SK-N-SH (cell line): ENCODE results near the gene PRC1. TPM values are rescaled to one million over a fixed set of nuclear protein-coding genes. Genes with fewer than 3 reads are reported as not detected.

ENCODE experiments used
- CTCF ChIA-PET: fragments of 300-600, 350-600 bp; formaldehyde crosslinking; extraction: SDS; loops from one replicate; lab custom pipeline; 2021; lab: Yijun Ruan, JAX
- POLR2A ChIA-PET: fragments of 350-600 bp; sonication (Branson Sonifier 250); formaldehyde crosslinking; extraction: SDS; loops from one replicate; lab custom pipeline; 2020; ENCODE audit warnings: antibody characterized with exemption, inconsistent platforms; lab: Yijun Ruan, JAX
- DNase-seq: peaks from one replicate; pipeline ENCODE4 v3.0.0; 2012
- H2AFZ ChIP-seq: fragments of 200-600 bp; sonication (generic); 2 replicates; pipeline ENCODE4 v1.8.1; 2016; ENCODE audit warnings: antibody characterized with exemption, mild to moderate bottlenecking, low read depth
- H3F3A ChIP-seq: fragments of 200-600 bp; sonication (generic); replicated peaks from 2 replicates; pipeline ENCODE3; 2016; ENCODE audit warnings: antibody characterized with exemption, mild to moderate bottlenecking; ENCODE audit not compliant: insufficient read depth
- H3K27ac ChIP-seq, 2 experiments: fragments of 200-500 bp in 1 of 2; fragments of 200-600 bp in 1 of 2; sonication (Bioruptor generic) in 1 of 2; sonication (generic), shearing (Covaris generic) in 1 of 2; 2 replicates each; pipeline versions ENCODE4 v1.5.1 to v1.6.1; 2014 to 2016; ENCODE audit warnings: low read depth in 2 of 2, inconsistent platforms in 1 of 2, low read length in 1 of 2, mild to moderate bottlenecking in 1 of 2, mixed read lengths in 1 of 2
- H3K27me3 ChIP-seq: fragments of 200-600 bp; sonication (generic), shearing (Covaris generic); 2 replicates; pipeline ENCODE4 v1.6.1; 2016; ENCODE audit warnings: mixed run types; ENCODE audit not compliant: insufficient read depth
- H3K36me3 ChIP-seq, 2 experiments: fragments of 200-500 bp in 1 of 2; fragments of 200-600 bp in 1 of 2; sonication (Bioruptor generic) in 1 of 2; sonication (generic) in 1 of 2; replicated peaks in 1 of 2; 2 replicates each; pipeline versions ENCODE3 to v1.5.1; 2014 to 2016; ENCODE audit warnings: low read length in 1 of 2, mild to moderate bottlenecking in 1 of 2; ENCODE audit not compliant: insufficient read depth in 2 of 2, control insufficient read depth in 1 of 2
- H3K4me1 ChIP-seq, 2 experiments: fragments of 200-500 bp in 1 of 2; fragments of 200-600 bp in 1 of 2; sonication (Bioruptor generic) in 1 of 2; sonication (generic), shearing (Covaris generic) in 1 of 2; 2 replicates each; pipeline versions ENCODE4 v1.5.1 to v1.6.1; 2014 to 2016; ENCODE audit warnings: low read depth in 1 of 2, low read length in 1 of 2, mixed run types in 1 of 2; ENCODE audit not compliant: insufficient read depth in 2 of 2, control insufficient read depth in 1 of 2
- H3K4me2 ChIP-seq: fragments of 200-600 bp; sonication (generic), shearing (Covaris generic); 2 replicates; pipeline ENCODE4 v1.6.1; 2017; ENCODE audit warnings: mixed run types
- H3K4me3 ChIP-seq, 2 experiments: fragments of 200-500 bp in 1 of 2; fragments of 200-600 bp in 1 of 2; sonication (Bioruptor generic) in 1 of 2; sonication (generic), shearing (Covaris generic) in 1 of 2; 2 replicates each; pipeline versions ENCODE4 v1.5.1 to v1.8.1; 2014 to 2016; ENCODE audit warnings: low read depth in 2 of 2, inconsistent platforms in 1 of 2, low read length in 1 of 2, mild to moderate bottlenecking in 1 of 2, mixed read lengths in 1 of 2, moderate library complexity in 1 of 2
- H3K79me2 ChIP-seq: fragments of 200-600 bp; sonication (generic); 2 replicates; pipeline ENCODE4 v1.8.1; 2017; ENCODE audit warnings: mild to moderate bottlenecking; ENCODE audit not compliant: insufficient read depth
- H3K9ac ChIP-seq: fragments of 200-600 bp; sonication (generic); 2 replicates; pipeline ENCODE4 v1.6.1; 2017; ENCODE audit warnings: mixed run types
- H3K9me2 ChIP-seq: fragments of 200-600 bp; sonication (generic); 2 replicates; pipeline ENCODE4 v1.6.1; 2017; ENCODE audit warnings: mixed run types
- H3K9me3 ChIP-seq: fragments of 200-600 bp; sonication (generic); 2 replicates; pipeline ENCODE4 v1.6.1; 2017; ENCODE audit warnings: mixed run types, mild to moderate bottlenecking, moderate library complexity
- H4K20me1 ChIP-seq: fragments of 200-600 bp; sonication (generic); 2 replicates; pipeline ENCODE4 v1.6.1; 2017; ENCODE audit warnings: mild to moderate bottlenecking, mixed run types; ENCODE audit not compliant: insufficient read depth
- CHD2 ChIP-seq: fragments of 150-350 bp; IDR thresholded peaks from 2 replicates; pipeline ENCODE4 v1.6.1; 2018; ENCODE audit warnings: low read length; ENCODE audit not compliant: partially characterized antibody
- FOXJ3 ChIP-seq: sonication (generic); formaldehyde crosslinking; IDR thresholded peaks from 2 replicates; pipeline ENCODE4 v1.5.1; 2020; ENCODE audit warnings: mild to moderate bottlenecking, missing genetic modification reagents
- GABPA ChIP-seq: IDR thresholded peaks from 2 replicates; pipeline ENCODE4 v1.4.0; 2012; ENCODE audit warnings: low read depth, mild to moderate bottlenecking
- GATA2 ChIP-seq: sonication (generic); formaldehyde crosslinking; IDR thresholded peaks from 2 replicates; pipeline ENCODE4 v1.5.0; 2020; ENCODE audit warnings: mild to moderate bottlenecking, missing genetic modification reagents
- MEF2A ChIP-seq: IDR thresholded peaks from 2 replicates; pipeline ENCODE4 v1.4.0; 2012; ENCODE audit warnings: low read depth, borderline replicate concordance
- MXI1 ChIP-seq: IDR thresholded peaks from 2 replicates; pipeline ENCODE4 v1.6.1; 2012; ENCODE audit warnings: mild to moderate bottlenecking, low read depth, low read length, improper control_type of control experiment
- RCOR1 ChIP-seq: fragments of 150-350 bp; IDR thresholded peaks from 2 replicates; pipeline ENCODE4 v1.6.1; 2017; ENCODE audit warnings: antibody characterized with exemption, low read length
- RXRA ChIP-seq: IDR thresholded peaks from 2 replicates; pipeline ENCODE4 v1.4.0; 2012; ENCODE audit warnings: low read depth, mild to moderate bottlenecking, borderline replicate concordance
- SMC3 ChIP-seq: IDR thresholded peaks from 2 replicates; pipeline ENCODE4 v1.6.1; 2012; ENCODE audit warnings: low read depth, low read length, improper control_type of control experiment
- TAF1 ChIP-seq: IDR thresholded peaks from 2 replicates; pipeline ENCODE4 v1.6.1; 2012; ENCODE audit warnings: low read depth, mild to moderate bottlenecking, low read length, moderate library complexity, borderline replicate concordance
- WGBS: methylation state at CpG from one replicate; pipeline ENCODE4 v1.1.6; 2017; ENCODE audit warnings: low lambda C conversion rate; 5-methylcytosine and 5-hydroxymethylcytosine counted together
- polyA plus RNA-seq, 3 experiments: library from polyadenylated mRNA; depleted of rRNA; stranded (reverse); fragments of >200 nt; gene quantifications; 2 replicates each; pipeline ENCODE4 v1.2.3, GENCODE V29; 2012
- TF ChIP-seq, protein P1 (sequence below): IDR thresholded peaks from 2 replicates; pipeline ENCODE4 v1.6.1; 2012; ENCODE audit warnings: mild to moderate bottlenecking, low read depth, low read length, moderate library complexity
- TF ChIP-seq, protein P2 (sequence below): IDR thresholded peaks from 2 replicates; pipeline ENCODE4 v1.4.0; 2012; ENCODE audit warnings: low read depth
- TF ChIP-seq, protein P3 (sequence below): IDR thresholded peaks from 2 replicates; pipeline ENCODE4 v1.4.0; 2012; ENCODE audit warnings: low read depth, borderline replicate concordance

The PRC1 gene
- polyA plus RNA-seq, 1 of the 3 experiments (the other 2 are of a cell fraction), result 125 TPM

DNA sequence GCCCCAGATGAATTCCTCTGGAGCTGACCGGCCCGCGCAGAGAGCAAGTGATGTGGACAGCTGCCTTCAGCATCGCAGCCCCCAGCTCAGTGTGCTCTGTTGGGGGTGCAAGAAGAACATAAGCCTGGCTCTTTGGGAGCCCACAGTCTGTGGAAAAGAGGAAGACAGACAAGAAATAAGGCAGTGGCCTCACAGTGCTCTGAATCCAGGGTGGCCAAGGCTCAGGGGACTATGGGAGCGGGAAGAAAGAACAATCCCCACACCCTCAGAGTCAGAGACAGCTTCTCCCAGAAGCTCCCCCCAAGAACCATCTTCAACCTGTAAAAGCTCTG is 61.7 kb downstream of the PRC1 start:
- Histone ChIP-seq H3K4me3 (peak overlapping the region; percentile 84 to 89; a peak in 3 of 4 replicates), H3F3A (peaks cover 22% of the 10 kb centered on the region), H3K27me3 (no peaks in the 10 kb centered on the region), H3K9me2 (no peaks in the 10 kb centered on the region), H3K27ac (peak overlapping the region; percentile 32 to 40; a peak in 3 of 4 replicates), H4K20me1 (no peaks in the 10 kb centered on the region), H3K79me2 (peaks cover 20% of the 10 kb centered on the region), H2AFZ (peak overlapping the region; percentile 91), H3K36me3 (peaks cover 0 to 8% of the 10 kb centered on the region in 2 experiments), H3K9ac (peak overlapping the region; percentile 74; the same call in 1 of the 2 replicates), H3K4me1 (peaks cover 13 to 41% of the 10 kb centered on the region in 2 experiments; a peak in 2 of 4 replicates), H3K9me3 (no peaks in the 10 kb centered on the region), H3K4me2 (peak overlapping the region; percentile 97; the same call in 1 of the 2 replicates)
- TF ChIP-seq GABPA (no peak), MEF2A (no peak), GATA2 (CRISPR knock-in tag) (no peak)
- TF ChIP-seq, protein P1, sequence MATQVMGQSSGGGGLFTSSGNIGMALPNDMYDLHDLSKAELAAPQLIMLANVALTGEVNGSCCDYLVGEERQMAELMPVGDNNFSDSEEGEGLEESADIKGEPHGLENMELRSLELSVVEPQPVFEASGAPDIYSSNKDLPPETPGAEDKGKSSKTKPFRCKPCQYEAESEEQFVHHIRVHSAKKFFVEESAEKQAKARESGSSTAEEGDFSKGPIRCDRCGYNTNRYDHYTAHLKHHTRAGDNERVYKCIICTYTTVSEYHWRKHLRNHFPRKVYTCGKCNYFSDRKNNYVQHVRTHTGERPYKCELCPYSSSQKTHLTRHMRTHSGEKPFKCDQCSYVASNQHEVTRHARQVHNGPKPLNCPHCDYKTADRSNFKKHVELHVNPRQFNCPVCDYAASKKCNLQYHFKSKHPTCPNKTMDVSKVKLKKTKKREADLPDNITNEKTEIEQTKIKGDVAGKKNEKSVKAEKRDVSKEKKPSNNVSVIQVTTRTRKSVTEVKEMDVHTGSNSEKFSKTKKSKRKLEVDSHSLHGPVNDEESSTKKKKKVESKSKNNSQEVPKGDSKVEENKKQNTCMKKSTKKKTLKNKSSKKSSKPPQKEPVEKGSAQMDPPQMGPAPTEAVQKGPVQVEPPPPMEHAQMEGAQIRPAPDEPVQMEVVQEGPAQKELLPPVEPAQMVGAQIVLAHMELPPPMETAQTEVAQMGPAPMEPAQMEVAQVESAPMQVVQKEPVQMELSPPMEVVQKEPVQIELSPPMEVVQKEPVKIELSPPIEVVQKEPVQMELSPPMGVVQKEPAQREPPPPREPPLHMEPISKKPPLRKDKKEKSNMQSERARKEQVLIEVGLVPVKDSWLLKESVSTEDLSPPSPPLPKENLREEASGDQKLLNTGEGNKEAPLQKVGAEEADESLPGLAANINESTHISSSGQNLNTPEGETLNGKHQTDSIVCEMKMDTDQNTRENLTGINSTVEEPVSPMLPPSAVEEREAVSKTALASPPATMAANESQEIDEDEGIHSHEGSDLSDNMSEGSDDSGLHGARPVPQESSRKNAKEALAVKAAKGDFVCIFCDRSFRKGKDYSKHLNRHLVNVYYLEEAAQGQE, result peak; percentile 81; the same call in 1 of the 2 replicates
- ChIA-PET POLR2A (interaction anchor here (0.6 to 4.8 kb wide), 5 partner anchors 16 to 121 kb away, joined by 3 to 23 read pairs (median 8); partner anchors contain the start of genes MAN2A2 and RCCD1), CTCF (interaction anchor here (0.6 to 11.5 kb wide), 37 partner anchors 10 to 1619 kb away, joined by 3 to 142 read pairs (median 7); partner anchors contain the start of genes BLM, FES, FURIN and MAN2A2)
- 26% methylated on average over 4 of the region's 5 CpGs for WGBS
- no peak for DNase-seq

DNA sequence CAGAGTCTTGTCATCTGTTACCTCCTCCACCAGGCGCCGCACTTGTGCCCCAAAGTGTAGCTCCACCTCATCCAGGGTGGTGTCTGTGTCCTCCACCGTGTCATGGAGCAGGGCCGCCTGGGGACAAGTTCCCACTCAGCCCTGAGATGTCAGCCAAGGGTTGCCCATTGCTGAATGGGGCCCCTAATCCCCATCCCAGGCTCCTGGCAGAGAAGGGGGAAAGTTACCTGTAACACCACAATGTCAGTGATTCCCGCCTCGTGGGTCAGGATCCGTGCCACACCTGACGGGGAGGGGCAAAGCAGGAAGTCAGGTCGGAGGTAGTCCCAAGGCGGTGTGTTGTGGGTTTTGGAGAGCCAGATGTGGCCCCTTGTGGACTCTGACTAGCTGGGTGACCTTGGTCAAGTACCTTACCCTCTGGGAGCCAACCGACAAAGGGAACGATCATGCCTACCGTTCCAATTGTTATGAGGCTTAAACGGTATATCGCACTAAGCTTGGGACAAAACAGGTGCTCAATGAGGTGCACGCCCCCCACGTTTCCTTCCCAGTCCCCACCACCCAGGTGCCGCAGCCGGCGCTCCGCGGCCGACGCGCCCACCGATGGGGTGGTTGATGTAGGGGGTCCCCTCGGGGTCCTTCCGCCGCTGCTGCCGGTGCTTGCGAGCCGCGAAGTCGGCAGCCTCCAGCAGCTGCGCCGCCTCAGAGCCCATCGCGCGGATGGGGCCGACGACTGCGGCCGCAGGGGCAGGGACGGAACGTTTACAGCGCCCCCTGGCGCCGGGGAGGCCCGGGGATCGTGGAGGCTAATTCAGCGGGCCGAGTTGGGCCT is 62.3 kb downstream of the PRC1 start, which contains the start of gene HDDC3:
HDDC3 (minus strand) TSS at position 722 of the 832 bp plus-strand sequence; CDS start at position 713, 9 bp downstream.
- H4K20me1 ChIP-seq, result no peaks in the 10 kb centered on the region
- peak within 1 kb of the TSS; percentile 84 to 89 for H3K4me3 ChIP-seq
- peak within 1 kb of the TSS; percentile 74 for H3K9ac ChIP-seq
- peak within 1 kb of the TSS; percentile 91 for H2AFZ ChIP-seq
- peaks cover 0 to 4% of the 10 kb centered on the region in 2 experiments for H3K36me3 ChIP-seq
- H3K4me2 ChIP-seq, result peak within 1 kb of the TSS; percentile 97
- peak within 1 kb of the TSS; percentile 32 to 80; a peak in 3 of 4 replicates for H3K27ac ChIP-seq
- H3K4me1 ChIP-seq, result peaks cover 13 to 41% of the 10 kb centered on the region in 2 experiments; a peak in 2 of 4 replicates
- peaks cover 19% of the 10 kb centered on the region for H3K79me2 ChIP-seq
- 1% methylated on average over 33 of the region's 52 CpGs for WGBS
- H3K27me3 ChIP-seq, result no peaks in the 10 kb centered on the region
- no peaks in the 10 kb centered on the region for H3K9me3 ChIP-seq
- ChIA-PET CTCF (interaction anchor here (0.6 to 11.5 kb wide), 39 partner anchors 10 to 1619 kb away, joined by 3 to 142 read pairs (median 7); partner anchors contain the start of genes BLM, FES, FURIN and MAN2A2), POLR2A (interaction anchor here (0.6 to 4.8 kb wide), 6 partner anchors 17 to 120 kb away, joined by 3 to 23 read pairs (median 8); partner anchors contain the start of genes MAN2A2 and RCCD1)
- peak; percentile 94 for DNase-seq
- no peaks in the 10 kb centered on the region for H3K9me2 ChIP-seq
- peaks cover 22% of the 10 kb centered on the region for H3F3A ChIP-seq
- TF ChIP-seq FOXJ3 (CRISPR knock-in tag) (no peak), SMC3 (peak; percentile 45), TAF1 (peak; percentile 91), CHD2 (peak; percentile 61), GABPA (no peak), RXRA (no peak), MXI1 (peak; percentile 58), RCOR1 (peak; percentile 68)
- TF ChIP-seq, protein P2, sequence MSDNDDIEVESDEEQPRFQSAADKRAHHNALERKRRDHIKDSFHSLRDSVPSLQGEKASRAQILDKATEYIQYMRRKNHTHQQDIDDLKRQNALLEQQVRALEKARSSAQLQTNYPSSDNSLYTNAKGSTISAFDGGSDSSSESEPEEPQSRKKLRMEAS, result peak; percentile 79
- TF ChIP-seq, protein P3, sequence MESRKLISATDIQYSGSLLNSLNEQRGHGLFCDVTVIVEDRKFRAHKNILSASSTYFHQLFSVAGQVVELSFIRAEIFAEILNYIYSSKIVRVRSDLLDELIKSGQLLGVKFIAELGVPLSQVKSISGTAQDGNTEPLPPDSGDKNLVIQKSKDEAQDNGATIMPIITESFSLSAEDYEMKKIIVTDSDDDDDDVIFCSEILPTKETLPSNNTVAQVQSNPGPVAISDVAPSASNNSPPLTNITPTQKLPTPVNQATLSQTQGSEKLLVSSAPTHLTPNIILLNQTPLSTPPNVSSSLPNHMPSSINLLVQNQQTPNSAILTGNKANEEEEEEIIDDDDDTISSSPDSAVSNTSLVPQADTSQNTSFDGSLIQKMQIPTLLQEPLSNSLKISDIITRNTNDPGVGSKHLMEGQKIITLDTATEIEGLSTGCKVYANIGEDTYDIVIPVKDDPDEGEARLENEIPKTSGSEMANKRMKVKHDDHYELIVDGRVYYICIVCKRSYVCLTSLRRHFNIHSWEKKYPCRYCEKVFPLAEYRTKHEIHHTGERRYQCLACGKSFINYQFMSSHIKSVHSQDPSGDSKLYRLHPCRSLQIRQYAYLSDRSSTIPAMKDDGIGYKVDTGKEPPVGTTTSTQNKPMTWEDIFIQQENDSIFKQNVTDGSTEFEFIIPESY, result peak; percentile 34; the same call in 1 of the 2 replicates
- TF ChIP-seq, protein P1, result no peak
